Hypothalamus (tissue), 51 donors: Measurements from ENCODE around the gene RASSF1.
A peak's percentile ranks its signal among the peaks of the same experiment; 100 is the strongest.
"Not testable (repeated sequence)": the region's sequence is repeated elsewhere in the genome, so short reads cannot be mapped to it uniquely, and the experiment has no call there.

Experiments
- DNase-seq, 51 donors: peaks; one replicate each; lab custom pipeline; 2025; lab: John Stamatoyannopoulos, UW

Gene RASSF1

DNA sequence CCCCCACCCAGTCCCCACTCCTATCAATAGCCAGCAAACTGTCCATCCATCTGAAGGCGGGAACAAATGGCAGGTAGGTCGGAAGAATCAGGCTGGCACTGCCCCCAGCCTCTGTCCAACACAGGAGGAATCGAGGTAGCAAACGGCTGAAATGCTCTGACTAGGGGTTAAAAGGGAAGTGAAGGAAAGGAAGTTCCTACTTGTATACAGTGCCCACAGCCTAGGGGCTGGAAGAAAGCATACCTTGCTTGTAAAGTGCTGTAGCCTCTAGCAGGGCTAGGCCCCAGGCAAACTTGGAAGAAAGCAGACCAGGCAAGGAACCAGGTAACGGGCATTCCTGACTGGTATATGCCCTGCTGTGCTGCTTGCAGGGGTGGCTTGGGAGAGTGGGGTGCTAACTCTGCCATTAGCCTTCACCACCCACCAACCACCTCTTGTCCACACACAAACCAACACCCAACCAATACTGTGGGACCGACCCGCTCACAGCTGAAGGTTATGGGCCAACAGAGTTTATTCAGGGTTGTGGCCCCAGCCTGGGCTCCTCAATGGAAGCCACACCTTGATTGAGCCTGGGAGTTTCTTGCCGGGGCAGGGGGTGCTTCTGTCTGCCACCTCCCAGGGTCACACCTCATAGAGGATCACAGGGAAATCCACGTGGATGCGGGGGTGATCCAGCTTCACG is 15.0 kb downstream of the RASSF1 start:
- no peak for DNase-seq

DNA sequence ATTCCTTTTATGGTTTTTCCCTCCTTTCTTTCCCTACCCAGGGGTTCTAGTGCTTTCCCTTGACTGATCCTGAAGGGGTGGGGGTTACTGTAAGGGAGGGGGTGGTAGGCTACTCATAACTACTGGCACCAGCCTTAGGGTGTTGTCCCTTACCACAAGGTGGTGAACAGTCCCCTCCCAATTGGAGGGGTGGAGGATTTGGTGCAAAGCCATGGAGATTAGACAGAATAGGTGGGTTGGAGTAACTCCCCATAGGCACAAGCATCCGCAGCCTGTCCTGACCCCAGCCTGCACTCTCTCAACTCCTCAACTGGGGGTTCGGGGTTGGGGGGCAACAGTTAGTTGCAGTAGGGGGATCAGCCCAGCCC is 15.5 kb downstream of the RASSF1 start:
- no peak for DNase-seq

DNA sequence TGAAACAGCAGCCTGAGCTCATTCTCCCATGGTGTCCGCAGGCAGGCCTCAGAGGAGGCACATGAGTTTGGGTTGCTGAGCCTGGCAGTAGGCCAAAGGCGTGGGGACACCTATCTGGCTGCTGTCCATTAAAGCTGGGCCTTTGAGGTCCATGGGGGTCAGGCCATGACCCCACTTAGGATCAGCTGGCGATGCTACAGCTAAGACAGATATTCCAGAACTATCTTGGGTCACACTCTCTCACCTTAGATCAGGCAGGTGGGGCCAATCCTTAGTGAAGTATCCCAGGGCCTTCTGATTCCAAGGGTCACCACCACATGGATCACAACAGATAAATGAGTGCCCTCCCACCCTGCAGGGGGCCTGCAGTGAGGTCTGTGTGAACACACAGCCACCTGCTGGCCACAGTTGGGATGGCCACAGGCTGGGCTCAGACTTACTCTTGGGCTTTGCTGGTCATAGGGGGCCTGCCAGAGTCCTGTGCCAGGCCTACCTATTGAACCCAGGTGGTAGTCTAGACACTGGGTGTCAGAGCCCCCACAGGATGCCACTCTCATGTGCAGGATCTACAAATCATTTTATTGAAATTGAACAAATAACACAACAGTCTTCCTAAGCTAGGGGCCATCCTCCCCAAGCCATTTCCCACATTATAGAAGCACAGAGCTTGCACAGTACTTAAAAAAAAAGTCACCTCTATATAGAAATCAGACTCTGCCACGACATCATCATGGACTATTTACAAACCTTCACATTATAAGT is 16.1 kb downstream of the RASSF1 start:
- peak in 33 of 51 donors; percentile 11 to 72 (median 49) for DNase-seq

DNA sequence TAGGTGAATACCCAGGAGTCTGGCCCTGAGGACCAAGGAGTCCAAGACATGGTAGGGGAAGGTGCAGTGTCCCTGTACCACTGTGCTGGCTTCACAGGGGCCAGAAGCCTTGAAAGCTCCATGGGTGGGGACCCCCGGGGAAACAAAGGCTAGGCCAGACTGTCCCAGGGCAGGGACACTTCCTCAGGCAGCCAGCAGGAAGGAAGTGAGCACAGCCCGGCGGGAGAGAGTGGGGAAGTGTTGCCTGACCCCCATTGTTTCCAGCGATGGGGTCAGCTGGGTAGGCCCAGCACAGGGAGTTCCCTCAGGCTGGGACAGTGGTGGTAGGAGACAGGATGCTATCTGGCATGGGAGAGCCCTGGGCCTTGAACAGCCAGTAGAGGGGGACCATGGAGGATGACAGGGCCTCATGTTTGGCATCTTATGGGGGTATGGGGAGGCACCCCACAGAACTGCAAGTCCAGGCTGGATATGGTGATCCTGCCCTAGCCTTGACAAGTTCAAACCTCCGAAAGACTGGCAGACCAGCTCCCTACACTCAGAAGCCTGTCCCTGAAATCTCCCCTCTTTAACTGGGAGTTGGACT is 16.9 kb downstream of the RASSF1 start:
- DNase-seq: peak in 1 of 51 donors; percentile 10

DNA sequence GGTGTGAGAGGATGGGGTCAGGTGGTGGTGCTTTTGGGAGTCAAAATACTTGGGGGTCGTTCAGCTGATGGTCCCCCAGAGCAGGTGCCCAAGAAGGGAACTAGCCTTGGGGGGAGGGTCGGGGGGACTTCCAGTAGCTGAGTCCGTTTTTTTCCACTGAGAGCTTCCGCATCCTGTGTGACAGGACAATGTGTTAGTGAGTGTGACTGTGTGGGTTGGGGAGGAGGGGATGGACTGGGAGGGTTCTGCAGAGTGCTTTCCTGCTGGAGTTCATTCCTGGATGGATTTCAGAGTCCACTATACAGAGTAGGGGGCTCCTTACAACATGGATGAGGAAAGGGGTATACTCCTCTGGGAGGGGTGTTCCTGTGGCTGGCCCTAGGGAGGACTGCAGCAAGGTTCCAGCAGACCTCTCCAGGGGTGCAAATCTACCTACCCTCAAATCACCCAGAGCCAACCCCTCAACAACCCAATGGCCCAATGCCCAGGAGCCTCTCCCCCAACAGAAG is 17.5 kb downstream of the RASSF1 start:
- DNase-seq: peak in 4 of 51 donors; percentile 16 to 33 (median 20)

DNA sequence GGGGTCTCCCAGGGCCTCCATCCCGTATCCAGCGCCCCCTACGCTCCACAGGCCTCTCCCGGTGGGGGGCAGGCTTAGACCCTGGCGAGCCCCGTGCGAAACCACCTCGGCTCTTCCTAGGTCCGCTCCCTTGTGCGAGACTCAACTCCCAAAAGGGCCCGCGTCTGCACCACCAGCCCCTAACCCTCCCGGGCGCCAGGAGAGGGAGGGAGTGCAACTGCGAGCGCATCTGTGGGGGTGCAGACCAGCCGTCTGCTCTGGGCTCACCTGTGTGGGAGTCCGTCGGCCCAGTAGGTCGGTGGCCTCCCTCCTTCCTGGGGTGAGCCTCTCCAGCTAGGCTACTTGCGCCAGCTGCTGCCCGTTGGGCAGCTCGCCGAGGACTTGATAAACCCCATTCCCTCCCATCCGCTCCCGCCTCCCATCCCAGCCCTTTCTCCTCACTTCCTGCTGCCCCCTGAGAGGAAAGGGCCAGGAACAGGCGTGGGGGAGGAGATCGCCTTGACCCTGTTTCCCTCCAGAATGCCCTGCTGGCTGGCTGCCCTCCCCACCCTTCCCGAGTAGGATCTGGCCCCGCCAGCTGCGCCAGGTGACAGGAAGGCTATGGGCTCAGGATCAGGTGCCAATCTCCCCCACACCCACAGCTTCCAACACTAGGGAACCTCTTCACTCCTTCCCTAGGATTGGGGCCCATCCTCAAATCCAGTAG is 18.1 kb downstream of the RASSF1 start, which contains the start of gene HYAL2:
TSS of gene HYAL2 (minus strand) at position 360 of the 706 bp plus-strand sequence. CDS start 2,256 bp downstream, outside the sequence.
- DNase-seq: no peak

DNA sequence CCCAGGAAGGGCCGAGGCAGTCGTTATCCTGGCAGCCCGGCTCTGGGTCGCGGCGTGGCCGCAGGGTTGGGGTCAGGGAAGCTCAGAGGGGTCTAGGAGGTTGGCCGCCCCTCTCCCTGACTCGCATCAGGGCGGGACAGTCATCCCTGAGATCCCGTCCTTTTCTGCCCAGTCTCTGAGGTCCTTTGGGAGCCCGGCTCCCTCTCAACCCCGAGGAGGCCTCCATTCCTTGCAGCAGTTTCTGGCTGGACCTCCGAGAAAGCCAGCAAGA is 18.6 kb downstream of the RASSF1 start:
- DNase-seq: no peak

DNA sequence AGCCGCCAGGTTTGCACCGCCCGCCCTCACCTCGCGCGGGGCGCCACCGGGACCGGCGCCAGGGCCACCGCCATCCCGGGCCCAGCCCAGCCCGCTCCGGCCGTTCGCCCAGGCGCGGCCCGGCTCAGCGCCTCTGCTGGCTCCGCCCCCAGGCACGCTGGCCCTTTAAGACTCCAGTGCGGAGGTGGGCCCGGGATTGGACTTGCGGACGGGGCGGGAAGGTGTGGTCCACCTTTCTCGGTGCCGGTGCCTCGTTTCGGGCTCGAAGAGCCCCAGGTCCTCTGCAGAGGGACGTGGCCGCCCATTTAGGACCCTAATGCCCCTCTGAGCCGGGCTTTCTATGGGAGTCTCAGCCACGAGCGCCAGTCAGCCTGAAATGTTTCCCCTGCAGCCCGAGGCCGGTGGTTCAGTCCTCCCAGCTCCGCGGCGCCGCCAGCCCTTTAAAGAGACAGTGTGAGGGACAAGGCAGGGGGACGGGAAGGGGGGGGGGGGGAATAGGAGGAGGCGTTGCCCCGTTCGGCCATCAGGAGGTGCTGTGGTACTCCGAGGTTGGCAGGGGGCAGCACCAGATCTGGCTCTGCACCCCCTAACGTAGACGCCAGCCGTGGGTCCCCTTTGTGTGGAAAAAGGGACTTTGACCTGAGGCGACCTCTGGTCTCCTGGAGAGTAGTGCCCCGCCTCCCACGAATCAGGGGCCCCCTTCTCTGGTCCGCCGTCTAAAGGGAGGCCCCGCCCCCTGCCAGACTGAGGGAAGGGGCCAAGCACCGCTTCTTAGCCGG is 19.1 kb downstream of the RASSF1 start:
- peak; percentile 71 to 98 (median 89) for DNase-seq

DNA sequence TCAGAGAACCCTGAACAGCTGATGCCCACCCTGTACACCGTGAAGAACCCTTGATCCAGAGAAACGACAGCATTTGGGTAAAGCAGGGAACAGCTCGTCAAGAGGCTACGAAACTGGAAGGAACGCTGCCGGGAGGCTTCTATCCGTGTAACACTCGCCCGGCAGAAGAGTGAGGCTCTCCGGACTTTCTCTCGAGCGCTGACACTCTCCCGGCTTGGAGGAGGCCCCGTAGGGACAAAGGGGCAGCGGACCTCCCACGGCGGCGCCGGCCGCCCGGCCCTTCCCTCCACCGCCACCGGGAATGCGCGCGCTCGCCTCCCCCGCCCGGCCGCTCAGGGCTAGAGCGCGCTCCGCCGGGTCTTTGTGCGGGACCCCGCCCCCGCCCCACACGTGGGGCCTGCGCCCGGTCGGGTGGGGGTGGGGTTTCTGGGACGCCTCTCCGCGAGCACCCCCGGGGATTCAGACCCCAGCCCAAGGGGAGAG is 19.7 kb downstream of the RASSF1 start:
- peak in 49 of 51 donors; percentile 59 to 95 (median 87) for DNase-seq

DNA sequence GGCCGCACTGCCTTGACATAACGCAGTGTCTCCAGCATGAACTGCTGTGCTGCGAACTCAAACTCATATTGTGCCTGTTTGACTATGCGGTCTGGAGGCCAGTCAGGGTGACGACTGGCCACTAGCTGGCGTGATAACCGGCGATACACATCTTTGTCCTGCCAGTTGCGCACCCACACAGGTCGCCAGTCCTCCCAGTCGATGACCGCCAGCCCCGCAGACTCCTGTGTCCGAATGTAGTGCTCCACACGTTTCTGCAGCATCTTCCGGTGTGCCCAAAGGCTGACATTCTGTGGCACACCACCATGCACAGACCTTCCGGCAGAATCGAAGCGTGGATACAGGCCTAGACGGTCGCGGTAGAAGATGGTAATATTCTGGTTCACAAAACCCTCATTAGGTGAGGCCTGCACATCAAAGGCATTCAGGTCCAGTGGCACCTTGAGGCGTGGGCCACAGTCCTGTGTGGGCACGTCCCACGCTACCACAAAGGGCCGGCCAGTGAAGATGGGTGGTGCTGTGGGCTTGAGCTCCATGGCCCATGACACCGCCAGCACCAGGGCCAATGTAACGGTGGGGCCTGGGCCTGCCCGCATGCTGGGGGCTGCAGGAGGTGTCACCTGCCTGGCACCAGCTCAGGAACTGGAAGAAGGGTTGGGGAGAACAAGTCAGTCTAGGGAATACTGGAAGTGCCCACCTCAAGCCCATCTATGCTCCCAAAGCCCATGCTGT is 20.6 kb downstream of the RASSF1 start:
- no peak for DNase-seq

DNA sequence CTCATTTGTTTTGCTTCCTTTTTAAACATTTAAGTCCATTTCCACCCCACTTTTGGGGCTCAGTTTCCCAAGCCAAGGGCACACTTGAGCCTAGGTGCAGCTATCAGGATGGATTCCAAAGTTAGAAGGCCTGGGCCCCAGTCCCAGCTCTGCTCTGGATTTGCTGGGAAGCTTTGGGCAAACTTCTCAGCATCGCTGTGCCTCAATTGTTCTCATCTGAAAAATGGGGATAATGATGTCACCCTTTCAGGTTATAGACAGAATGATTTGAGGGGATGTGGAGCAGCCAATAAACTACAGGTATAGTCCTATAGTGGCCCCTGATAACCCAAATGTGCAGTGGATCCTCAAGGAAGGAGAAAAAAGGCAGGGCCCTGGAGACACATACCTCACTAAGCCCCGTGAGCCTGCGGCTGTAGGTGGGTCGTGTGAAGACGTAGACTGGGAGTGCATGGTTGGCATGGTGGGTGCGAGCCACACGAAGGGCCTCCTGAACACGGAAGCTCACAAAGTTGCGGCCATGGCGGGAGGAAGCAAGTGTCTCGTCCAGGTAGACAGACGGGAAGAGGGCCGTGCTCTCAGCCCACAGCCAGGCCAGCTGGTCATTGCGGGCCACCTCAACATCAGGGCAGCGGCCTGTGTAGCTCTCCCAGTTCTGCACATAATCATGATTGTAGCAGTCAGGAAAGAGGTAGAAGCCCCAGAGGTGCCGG is 21.3 kb downstream of the RASSF1 start:
- DNase-seq: no peak

DNA sequence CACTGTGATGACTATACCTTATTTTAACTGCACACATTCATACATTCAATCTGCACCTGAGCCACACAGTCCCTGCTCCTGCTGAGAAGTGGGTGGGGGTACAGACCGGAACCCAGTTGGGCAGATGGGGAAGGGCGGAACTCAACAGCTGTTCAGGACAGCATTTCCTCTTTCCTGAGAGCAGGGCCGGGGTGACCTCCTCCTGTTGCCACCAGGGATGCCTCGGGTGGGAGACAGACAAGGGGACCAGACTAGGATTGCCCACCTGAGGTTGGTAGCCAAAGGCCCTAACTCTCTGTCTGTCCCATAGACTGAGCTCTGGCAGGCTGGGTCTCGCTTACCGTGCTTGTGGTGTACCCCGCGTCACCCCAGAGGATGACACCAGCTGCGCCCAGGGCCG is 22.0 kb downstream of the RASSF1 start:
- DNase-seq: no peak

DNA sequence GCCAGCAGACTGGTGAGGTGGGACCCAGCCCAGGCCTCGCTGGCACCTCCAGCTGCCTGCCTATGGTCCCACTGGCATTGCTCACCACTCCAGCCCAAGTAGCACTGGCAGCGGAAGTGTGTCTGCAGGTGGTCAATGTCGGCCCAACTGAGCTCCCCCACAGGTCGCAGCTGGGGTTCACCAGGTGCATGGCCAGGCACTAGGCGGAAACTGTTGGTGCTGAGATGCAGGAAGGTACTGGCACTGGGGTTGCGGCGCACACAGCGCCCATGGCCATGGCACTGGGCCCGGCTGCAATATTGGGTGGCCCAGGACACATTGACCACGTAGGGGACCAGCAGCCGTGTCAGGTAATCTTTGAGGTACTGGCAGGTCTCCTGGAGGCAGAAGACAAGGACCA is 22.5 kb downstream of the RASSF1 start:
- DNase-seq: no peak

DNA sequence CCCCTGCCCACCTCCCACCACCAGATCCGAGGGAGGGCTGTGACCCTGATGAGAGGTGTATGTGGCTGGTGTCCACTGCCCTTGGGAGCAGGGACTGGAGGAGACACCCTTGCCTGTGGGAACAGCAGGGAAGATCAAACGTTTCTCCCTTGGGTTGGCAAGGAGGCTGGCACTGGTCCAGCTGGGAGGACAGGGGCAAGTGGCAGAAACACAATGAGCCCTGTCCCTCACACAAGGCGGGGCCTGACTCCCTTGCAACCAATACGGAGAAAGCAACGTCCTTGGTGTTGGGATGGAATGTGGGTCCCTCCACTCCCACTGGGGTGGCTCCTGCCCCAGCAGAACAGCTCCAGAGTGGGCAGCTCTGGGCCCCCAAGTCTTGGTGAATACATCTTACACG is 23.3 kb downstream of the RASSF1 start:
- DNase-seq: no peak

DNA sequence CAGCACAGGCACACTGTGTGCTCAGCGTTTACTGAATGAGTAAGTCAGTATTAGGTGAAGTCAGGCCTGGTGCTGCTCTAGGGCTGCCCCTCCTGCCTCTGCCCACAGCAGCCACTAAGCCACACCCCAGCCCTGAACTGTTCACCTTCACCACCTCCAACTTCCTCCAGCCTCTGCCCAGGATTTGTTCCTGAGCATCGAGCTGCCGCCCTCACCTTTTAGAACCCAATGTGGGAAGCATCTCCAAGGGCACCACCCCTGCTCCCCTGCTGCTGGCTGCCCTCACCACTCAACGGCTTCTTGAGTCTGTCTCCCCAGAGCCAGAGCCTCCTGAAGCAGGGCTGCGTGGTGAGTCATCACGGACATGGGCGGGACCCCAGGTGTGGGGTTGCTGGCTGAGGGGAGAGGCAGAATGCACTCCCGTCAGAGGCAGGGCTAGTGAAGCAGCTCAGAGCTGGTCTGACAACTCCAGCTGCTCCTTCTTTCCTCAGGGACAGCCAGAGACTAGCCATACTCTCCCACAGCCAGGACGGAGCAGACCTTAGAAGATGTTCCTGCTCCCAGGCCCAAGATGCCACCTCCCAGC is 23.9 kb downstream of the RASSF1 start:
- DNase-seq: peak in 2 of 51 donors; percentile 12 to 22

DNA sequence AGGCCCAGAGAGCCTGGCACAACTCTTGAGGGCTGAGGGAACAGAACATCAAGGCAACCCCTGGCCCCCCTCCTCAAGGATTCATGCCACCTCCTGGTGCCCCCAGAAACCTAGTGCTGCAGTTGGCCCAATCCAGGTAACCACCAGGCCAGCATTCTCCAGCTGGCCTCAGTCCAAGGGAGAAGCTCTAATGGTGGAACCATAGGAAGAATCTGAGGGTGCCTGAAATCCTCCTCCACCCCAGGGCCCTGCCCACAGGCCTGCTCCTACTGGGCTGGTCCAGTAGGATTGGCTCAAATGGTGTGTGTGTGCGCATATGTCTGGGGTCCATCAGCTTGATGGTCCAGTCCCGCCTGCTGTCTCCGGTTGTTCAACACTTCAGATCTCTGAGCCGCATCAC is 25.8 kb downstream of the RASSF1 start:
- DNase-seq: no peak

DNA sequence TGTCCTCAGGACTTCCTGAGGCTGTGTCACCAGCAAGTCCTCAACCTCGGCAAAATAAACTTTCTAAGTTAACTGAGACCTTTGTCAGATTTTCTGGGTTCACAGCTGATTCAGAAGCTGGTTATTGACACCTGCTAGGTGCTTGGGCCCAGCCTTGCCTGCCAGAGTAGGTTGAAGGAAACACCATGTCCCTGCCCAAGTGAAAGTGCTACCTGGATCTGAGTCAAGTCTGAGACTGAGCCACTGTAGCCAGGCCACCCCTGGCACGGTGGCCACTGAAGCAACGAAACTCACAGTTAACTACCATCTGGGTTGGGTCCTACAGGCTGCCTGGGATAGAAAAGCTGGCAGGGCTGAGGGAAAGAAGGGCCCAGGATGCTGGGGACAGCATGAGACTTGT is 26.3 kb downstream of the RASSF1 start:
- DNase-seq: no peak

DNA sequence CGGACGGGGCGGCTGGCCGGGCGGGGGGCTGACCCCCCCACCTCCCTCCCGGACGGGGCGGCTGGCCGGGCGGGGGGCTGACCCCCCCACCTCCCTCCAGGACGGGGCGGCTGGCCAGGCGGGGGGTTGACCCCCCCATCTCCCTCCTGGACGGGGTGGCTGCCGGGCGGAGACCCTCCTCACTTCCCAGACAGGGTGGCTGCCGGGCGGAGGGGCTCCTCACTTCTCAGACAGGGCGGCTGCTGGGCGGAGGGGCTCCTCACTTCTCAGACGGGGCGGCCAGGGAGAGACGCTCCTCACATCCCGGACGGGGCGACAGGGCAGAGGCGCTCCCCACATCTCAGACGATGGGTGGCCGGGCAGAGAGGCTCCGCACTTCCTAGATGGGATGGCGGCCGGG is 28.6 kb downstream of the RASSF1 start:
- DNase-seq: not testable (repeated sequence)
